HT-29 (cell line): ENCODE data around the gene SQSTM1. TPM values are rescaled to one million over a fixed set of nuclear protein-coding genes. Genes with fewer than 3 reads are reported as not detected.
"Not testable (repeated sequence)": the region's sequence is repeated elsewhere in the genome, so short reads cannot be mapped to it uniquely, and the experiment has no call there.

Experiments used
- DNase-seq: peaks from one replicate; pipeline ENCODE4 v3.0.0-alpha.2; 2015; ENCODE audit warnings: low spot score
- total RNA-seq: library from RNA; depleted of rRNA; stranded (reverse); fragments of >200 nt; shearing (Covaris generic); gene quantifications from 2 replicates; pipeline ENCODE4 v1.2.3, GENCODE V29; 2014

The SQSTM1 gene
- total RNA-seq, 1 experiment from 2014 or later = 1,334 TPM

DNA sequence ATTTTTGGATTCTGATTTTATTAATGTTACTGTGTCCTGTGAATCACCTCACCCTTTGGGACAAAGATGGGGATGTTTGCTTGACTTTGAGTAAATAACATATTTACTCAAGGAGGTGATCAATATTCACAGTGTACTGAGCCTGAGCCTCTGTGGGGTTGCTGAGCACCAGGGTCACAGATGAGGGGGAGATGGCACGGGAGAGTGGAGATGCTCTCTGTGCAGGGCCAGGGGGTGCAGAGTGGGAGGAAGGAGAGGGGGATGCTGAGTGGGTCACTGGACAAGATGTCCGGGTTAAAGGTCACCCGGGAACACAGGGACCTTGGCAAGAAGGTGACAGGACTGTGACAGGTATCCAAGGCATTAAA is 4.0 kb downstream of the SQSTM1 start:
- DNase-seq = no peak

DNA sequence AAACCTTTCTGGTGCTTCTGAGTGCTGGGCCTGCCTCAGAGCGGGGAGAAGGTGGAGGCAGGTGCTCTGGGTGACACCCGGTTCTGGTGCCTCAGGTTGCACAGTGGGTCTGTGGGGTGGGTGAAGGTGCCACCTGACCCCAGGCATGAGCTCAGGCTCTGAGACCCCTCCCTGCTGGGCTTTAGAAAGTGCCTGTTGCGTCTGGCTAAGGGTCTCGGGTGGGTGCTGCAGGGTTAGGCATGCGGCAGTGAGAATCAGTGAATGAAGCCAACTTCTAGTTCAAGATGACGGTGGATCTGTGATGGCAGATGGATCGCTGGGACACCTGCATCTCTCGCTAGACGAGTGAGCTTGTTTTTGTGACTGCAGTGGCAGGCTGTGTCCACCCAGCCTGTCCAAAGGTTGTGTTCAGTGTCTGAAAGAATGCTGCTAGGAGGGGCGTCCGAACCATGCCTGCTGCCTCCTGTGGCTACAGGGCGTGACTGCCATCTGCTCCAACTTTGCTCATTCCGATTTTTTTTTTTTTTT is 5.0 kb downstream of the SQSTM1 start:
- DNase-seq = peak; percentile 65

DNA sequence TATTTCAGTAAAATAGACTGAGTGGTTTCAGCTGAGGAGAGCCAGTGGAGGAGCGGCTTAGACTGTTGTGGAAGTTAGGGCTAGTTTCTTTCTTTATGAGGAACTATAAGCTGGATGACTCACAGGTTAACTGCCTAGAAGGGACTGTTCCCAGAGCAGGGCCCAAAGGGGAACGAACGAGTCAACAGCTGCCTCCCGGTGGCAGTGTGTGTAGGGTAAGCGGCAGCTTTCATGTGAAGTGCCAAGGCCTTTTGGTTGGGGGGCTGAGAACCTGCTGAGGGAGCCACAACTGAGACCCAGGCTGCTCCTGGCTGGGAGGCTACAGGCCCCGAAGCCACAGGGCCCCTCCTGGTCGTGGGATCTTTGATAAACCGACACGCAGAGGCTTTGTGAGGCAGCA is 7.0 kb downstream of the SQSTM1 start:
- peak; percentile 60 for DNase-seq

DNA sequence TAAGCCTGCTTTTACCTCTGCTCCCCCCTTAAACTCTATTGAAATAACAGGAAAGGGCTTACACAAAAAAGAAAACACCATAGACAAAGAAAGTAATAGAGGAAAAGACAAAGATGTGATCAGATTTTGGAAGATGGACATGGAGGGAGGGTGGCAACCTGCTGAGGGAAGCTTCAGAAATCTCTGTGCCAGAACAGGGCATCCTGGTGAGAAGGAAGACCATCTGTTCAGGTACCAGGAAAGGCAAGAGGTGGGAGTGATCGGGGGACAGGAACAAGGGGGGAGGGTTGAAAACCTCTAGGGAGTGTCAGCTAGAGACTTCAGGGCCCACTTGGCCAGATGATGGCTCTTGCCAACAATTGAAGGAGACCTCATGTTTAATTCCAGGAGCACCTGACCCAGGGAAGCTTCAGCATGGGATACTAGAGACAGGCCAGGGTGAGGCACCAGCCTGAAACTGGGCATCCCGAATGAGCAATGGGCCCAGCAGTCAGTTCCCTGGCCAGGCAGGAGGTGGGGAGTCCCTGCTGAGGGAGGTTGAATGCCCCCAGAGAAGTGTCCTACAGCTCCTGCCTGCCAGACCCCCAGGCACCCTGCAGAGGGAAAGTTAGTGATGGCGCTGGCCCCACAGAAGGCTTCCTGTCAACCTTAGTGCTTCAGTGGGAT is 8.2 kb downstream of the SQSTM1 start:
- DNase-seq = no peak

DNA sequence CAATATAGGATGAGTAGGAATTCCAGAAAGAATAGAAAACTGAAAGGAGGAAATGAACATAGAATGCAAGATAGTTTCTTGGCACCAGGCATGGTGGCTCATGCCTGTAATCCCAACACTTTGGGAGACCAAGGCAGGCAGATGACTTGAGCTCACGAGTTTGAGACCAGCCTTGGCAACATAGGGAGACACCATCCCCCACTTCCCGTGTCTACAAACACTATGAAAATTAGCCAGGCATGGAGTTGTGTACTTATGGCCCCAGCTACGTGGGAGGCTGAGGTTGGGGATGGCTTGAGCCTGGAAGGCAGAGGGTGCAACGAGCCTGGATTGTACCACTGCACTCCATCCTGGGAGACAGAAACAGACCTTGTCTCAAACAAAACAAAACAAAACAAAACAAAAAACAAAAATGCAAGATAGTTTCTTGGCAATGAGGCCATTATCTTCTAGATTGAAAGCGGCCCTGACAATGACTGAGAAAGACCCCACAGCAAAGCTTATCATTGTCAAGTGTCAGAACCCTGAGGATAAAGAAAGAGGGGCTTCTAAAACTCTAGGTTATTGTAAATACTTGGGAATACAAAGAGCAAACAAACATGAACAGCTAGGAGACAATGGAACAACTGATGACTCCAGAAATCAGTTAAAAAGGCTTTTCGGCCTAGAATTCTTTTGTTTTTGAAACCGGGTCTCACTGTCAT is 9.2 kb downstream of the SQSTM1 start:
- DNase-seq = no peak

DNA sequence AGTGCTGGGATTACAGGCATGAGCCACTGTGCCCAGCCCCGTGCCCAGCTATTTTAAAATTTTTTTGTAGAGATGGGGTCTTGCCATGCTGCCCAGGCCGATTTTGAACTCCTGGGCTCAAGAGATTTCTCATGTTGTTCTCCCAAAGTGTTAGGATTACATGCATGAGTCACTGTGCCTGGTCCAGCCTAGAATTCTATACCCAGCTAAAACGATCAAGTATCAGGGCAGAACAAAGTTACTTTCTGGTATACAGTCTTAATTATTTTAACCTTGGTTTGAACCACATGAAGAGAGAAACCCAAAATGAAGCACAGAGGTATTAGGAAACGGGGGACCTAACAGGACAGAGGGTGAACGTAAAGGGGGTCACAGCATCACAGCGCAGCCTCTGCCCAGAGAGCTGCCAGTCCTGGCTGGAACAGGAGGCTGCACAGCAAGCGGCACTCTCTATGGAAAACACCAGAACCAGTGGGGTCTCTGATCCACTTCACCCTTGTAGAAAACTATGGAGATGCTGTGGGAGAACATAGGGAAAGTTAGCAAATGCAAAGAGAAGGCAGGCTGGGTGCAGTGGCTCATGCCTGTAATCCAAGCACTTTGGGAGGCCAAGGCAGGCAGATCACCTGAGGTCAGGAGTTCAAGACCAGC is 10.2 kb downstream of the SQSTM1 start:
- DNase-seq = no peak

DNA sequence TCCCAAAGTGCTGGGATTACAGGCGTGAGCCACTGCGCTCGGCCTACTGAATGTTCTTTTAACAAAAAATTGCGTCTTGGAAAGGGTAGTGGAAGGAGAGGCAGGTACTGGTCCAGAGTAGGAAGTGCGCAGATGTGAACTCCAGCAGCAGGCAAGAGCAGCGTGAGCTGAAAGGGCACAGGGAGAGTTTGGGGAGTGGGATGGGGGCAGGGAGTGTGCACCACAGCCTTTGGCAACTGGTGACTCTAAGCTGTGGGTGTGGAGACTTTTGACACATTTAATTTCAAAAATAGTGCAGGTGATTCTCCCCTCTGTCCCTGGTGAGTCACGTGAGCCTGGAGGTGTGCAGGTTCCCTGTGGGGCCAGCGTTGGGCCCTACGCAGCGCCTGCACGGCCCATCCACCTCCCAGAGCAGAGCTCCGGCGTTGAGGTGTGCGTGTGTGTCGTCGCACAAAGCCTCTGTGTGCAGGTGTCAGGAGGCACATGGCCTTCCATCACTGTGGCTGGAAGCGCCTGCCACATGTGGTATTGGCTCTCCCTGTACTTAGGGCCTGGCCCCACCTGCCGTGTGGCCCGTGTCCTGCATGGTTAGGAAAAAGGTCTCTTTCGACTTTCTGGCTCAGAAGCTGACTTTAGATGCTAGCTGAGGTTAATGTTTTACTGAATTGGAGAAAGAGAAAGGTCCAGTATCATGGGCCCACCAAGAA is 11.5 kb downstream of the SQSTM1 start:
- no peak for DNase-seq

DNA sequence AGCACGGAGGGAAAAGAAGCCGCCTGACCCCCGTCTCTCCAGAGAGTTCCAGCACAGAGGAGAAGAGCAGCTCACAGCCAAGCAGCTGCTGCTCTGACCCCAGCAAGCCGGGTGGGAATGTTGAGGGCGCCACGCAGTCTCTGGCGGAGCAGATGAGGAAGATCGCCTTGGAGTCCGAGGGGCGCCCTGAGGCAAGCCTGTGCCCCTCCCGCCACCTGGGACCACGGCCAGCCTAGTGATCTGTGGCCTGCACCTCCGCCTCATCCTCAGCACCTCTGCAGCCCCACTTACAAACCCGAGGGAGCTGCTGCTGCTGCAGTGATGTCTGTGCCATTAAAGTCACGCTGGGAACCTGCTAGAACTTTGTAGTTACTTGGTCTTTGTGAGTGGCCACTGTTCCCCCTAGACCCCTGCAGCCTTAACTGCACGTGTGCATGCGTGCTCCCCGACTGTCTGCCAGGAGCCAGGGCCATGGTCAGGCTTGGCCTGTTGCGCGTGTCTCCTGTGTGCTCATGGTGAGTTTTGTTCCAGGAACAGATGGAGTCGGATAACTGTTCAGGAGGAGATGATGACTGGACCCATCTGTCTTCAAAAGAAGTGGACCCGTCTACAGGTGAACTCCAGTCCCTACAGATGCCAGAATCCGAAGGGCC is 12.5 kb downstream of the SQSTM1 start:
- no peak for DNase-seq

DNA sequence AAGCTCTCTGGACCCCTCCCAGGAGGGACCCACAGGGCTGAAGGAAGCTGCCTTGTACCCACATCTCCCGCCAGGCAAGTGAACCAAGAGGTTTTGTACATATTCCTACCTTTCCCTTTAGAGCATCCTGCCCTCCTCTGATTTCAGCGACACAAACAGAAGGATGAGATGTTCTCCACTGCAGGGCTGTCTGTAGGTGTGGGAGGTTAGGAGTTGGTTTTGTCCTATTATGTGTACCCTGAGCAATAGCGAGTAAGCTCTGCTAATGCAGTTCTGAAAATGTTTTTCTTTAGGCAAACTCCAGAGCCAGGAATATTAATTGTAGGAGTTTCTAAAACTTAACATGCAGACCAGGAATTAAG is 13.0 kb downstream of the SQSTM1 start:
- no peak for DNase-seq

DNA sequence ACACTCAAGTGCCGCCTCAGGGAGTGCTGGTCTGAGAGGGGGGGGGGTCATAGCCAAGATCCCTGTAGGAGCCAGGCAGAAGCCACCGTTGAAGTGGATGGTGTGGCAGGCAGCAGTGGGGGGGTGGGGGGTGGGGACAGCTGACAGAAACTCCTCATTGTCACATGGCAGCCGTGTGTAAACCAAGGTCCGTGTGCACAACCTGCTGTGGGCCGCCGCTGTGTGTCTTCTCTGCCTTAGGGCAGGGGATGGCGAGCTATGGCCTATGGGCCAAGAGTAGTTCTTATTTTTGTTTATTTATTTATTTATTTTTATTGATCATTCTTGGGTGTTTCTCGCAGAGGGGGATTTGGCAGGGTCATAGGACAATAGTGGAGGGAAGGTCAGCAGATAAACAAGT is 13.4 kb downstream of the SQSTM1 start:
- no peak for DNase-seq

DNA sequence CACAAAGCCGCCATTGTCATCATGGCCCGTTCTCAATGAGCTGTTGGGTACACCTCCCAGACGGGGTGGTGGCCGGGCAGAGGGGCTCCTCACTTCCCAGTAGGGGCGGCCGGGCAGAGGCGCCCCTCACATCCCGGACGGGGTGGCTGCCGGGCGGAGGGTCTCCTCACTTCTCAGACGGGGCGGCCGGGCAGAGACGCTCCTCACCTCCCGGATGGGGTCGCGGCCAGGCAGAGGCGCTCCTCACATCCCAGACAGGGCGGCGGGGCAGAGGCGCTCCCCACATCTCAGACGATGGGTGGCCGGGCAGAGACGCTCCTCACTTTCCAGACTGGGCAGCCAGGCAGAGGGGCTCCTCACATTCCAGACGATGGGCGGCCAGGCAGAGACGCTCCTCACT is 14.2 kb downstream of the SQSTM1 start:
- not testable (repeated sequence) for DNase-seq

DNA sequence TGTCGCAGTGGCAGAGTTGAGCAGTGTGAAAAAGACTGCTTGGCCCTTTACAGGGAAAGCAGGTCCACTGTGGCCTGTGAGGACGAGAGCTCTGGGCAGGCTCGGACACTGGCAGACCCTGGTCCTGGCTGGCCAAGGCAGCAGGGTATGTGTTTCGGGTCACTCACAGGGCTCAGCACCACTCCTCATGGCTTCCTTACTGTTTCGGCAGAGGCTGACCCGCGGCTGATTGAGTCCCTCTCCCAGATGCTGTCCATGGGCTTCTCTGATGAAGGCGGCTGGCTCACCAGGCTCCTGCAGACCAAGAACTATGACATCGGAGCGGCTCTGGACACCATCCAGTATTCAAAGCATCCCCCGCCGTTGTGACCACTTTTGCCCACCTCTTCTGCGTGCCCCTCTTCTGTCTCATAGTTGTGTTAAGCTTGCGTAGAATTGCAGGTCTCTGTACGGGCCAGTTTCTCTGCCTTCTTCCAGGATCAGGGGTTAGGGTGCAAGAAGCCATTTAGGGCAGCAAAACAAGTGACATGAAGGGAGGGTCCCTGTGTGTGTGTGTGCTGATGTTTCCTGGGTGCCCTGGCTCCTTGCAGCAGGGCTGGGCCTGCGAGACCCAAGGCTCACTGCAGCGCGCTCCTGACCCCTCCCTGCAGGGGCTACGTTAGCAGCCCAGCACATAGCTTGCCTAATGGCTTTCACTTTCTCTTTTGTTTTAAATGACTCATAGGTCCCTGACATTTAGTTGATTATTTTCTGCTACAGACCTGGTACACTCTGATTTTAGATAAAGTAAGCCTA is 15.7 kb downstream of the SQSTM1 start:
- no peak for DNase-seq

DNA sequence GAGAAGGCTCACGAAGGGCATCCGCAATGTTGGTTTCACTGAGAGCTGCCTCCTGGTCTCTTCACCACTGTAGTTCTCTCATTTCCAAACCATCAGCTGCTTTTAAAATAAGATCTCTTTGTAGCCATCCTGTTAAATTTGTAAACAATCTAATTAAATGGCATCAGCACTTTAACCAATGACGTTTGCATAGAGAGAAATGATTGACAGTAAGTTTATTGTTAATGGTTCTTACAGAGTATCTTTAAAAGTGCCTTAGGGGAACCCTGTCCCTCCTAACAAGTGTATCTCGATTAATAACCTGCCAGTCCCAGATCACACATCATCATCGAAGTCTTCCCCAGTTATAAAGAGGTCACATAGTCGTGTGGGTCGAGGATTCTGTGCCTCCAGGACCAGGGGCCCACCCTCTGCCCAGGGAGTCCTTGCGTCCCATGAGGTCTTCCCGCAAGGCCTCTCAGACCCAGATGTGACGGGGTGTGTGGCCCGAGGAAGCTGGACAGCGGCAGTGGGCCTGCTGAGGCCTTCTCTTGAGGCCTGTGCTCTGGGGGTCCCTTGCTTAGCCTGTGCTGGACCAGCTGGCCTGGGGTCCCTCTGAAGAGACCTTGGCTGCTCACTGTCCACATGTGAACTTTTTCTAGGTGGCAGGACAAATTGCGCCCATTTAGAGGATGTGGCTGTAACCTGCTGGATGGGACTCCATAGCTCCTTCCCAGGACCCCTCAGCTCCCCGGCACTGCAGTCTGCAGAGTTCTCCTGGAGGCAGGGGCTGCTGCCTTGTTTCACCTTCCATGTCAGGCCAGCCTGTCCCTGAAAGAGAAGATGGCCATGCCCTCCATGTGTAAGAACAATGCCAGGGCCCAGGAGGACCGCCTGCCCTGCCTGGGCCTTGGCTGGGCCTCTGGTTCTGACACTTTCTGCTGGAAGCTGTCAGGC is 16.6 kb downstream of the SQSTM1 start:
- no peak for DNase-seq

DNA sequence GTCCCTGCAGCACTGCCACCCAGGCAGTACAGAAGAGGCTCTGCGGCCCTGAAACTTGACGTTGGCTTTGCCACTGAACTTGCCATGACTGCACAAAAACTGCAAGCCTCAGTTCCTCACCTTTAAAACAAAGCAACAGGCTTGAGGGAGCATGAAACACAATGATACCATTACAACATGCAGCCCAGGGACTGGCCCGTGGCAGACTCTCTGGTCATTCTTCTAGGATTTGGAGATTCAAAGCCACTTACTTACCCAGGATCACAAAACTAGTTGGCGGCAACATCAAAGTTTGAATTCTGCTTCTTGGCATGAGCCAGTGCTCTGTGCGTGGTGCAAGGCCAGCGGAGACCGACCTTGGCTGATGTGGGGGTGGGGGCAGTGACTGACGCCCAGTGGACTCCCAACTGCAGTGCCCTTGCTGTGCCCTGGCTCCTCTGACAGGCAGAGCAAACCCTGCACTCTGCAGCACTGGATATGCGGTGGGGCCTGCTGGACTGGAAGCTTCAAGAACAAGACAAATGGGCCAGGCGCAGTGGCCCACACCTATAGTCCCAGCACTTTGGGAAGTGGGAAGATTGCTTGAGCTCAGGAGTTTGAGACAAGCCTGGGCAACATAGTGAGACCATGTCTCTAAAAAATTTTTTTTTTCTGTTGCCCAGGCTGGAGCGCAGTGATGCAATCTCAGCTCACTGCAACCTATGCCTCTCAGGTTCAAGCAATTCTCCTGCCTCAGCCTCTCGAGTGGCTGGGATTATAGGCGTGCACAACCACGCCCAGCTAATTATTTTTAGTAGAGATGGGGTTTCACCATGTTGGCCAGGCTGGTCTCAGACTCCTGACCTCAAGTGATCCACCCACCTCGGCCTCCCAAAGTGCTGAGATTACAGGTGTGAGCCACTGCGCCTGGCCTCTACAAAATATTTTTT is 18.9 kb downstream of the SQSTM1 start:
- no peak for DNase-seq

DNA sequence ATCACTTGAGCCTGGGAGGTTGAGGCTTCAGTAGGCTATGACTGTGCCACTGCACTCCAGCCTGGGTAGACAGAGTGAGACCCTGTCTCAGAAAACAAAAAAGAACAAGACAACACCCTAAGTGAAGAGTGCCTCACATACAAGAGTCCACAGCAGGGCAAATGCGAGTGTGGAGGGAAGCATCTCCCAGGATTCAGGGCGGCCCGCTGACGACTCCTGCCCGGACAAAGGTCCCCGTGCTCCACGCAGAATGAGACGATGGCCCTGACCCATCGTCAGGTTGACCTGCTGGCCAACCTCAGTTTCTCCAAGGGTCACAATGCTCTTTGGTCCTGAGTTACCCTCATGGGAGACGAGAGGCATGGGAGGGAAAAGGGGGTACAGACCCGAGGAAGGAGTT is 19.6 kb downstream of the SQSTM1 start:
- DNase-seq = no peak

DNA sequence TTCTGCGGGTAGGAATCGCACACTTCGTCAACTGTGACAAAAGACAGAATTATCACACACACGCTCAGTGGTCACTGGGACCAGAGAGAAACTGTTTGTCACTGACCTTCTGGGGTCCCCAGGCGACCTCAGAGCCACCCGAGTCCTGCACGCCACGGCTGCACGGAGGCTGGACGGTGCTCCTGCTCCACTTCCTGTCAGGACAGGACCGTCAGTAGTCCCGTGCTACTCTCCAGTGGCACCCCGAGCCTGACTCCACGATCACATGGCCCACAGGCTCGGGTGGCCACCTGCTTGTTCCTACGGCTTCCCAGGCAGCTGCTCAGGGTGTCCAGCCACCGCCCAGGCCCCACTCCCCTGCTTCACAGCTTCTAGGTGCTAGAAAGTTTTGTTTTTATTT is 20.1 kb downstream of the SQSTM1 start:
- no peak for DNase-seq

DNA sequence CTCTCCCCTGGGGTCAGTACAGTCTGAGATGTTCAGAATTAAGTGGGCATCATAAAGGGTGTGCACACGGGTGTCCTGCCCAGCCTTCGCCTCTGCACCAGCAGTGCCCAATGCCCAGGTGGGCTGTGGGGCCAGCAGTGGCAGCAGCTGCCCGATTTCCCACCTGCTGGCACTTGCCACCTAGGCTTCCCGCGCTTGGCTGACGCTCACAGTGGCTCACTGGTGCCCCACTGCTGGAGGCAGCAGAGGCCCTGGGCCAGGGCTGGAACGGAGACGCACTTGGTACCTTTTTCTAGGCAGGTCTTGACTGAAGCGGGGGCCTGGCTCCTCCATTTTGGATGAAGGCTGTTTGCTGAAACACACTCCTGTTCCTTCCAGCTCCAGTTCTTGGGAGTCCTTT is 20.9 kb downstream of the SQSTM1 start:
- DNase-seq = no peak

DNA sequence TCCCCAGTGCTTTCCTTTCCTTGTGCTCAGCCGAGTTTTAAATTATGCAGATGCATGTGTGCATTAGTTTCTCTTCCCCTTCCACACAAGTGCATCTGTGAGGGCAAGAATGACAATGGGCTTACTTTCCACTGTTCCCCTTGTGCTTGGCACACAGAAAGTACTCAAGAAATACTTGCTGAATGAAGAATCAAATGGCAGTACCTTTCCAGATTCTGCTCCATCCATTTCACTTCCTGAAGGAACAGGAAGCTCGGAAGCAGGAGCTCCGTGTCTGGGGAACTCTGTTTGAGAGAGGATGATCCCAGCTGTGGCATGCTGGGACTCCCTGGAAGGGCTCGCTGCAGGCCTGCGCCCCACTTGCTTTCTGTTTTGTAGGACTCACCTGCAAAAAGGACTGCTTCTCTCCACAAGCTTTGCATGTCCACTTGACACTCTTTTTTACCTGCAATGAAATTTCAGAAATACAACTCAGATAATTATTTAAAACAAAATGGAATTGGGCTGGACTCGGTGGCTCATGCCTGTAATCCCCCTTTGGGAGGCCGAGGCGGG is 32.4 kb downstream of the SQSTM1 start:
- DNase-seq = no peak
